ENCODE measurements around the gene RAB5B. TPM values are rescaled to one million over a fixed set of nuclear protein-coding genes. Genes with fewer than 3 reads are reported as not detected.
A peak's percentile ranks its signal among the peaks of the same experiment; 100 is the strongest.

RAB5B gene
- total RNA-seq, 1 donor from 2014 or later, result 111 TPM

GRCh38 chr12:55935738-55936151, 38.1 kb upstream of the RAB5B start:
- TF ChIP-seq CTCF (IDR thresholded peaks at IDR 0.05; ENCODE audit: borderline replicate concordance), result no peak
- no peaks in the 10 kb centered on the region for H3K36me3 ChIP-seq
- intact Hi-C loops (cut with micrococcal nuclease), result loop anchor here (5.0 to 10.0 kb wide), 2 partner anchors 111 to 198 kb away; partner anchors contain the start of gene DNAJC14
- peak overlapping the region; percentile 71 for H3K27ac ChIP-seq (replicated peaks)
- peak; percentile 54 for DNase-seq
- H3K4me1 ChIP-seq, result peaks cover 42% of the 10 kb centered on the region
- no peaks in the 10 kb centered on the region for H3K9me3 ChIP-seq (replicated peaks)
- no peaks in the 10 kb centered on the region for H3K27me3 ChIP-seq (ENCODE audit: low read depth)
- H3K4me3 ChIP-seq, result peak overlapping the region; percentile 55

- peaks cover 8% of the 10 kb centered on the region for H3K36me3 ChIP-seq
- H3K27ac ChIP-seq (replicated peaks), result no peak overlapping the region
- intact Hi-C loops (cut with micrococcal nuclease), result loop anchor here (5.0 to 10.0 kb wide), 2 partner anchors 113 to 201 kb away; partner anchors contain the start of gene DNAJC14
- H3K27me3 ChIP-seq (ENCODE audit: low read depth), result no peaks in the 10 kb centered on the region
- TF ChIP-seq CTCF (IDR thresholded peaks at IDR 0.05; ENCODE audit: borderline replicate concordance), result no peak
- DNase-seq, result no peak
- H3K9me3 ChIP-seq (replicated peaks), result no peaks in the 10 kb centered on the region
- H3K4me1 ChIP-seq, result peaks cover 23% of the 10 kb centered on the region
- no peak overlapping the region for H3K4me3 ChIP-seq
Measured at GRCh38 chr12:55937981-55938380, 35.9 kb upstream of the RAB5B start.

GRCh38 chr12:55938826-55939501, 34.9 kb upstream of the RAB5B start:
- Histone ChIP-seq H3K4me1 (peaks cover 16% of the 10 kb centered on the region), H3K9me3 (replicated peaks) (no peaks in the 10 kb centered on the region), H3K27ac (replicated peaks) (no peak overlapping the region), H3K36me3 (peaks cover 8% of the 10 kb centered on the region), H3K27me3 (ENCODE audit: low read depth) (no peaks in the 10 kb centered on the region), H3K4me3 (no peak overlapping the region)
- DNase-seq, result no peak
- TF ChIP-seq CTCF (IDR thresholded peaks at IDR 0.05; ENCODE audit: borderline replicate concordance), result no peak
- intact Hi-C loops (cut with micrococcal nuclease), result loop anchor here (5.0 to 10.0 kb wide), 2 partner anchors 114 to 202 kb away; partner anchors contain the start of gene DNAJC14

- peak overlapping the region; percentile 49 for H3K4me3 ChIP-seq
- peak; percentile 81 for DNase-seq
- intact Hi-C loops (cut with micrococcal nuclease), result no loop called here
Measured at GRCh38 chr12:55940065-55940732, 33.7 kb upstream of the RAB5B start.

GRCh38 chr12:55942055-55942454, 31.8 kb upstream of the RAB5B start:
- intact Hi-C loops (cut with micrococcal nuclease), result no loop called here
- TF ChIP-seq CTCF (IDR thresholded peaks at IDR 0.05; ENCODE audit: borderline replicate concordance), result no peak
- Histone ChIP-seq H3K9me3 (replicated peaks) (no peaks in the 10 kb centered on the region), H3K27ac (replicated peaks) (no peak overlapping the region), H3K36me3 (peaks cover 18% of the 10 kb centered on the region), H3K4me1 (peaks cover 8% of the 10 kb centered on the region), H3K27me3 (ENCODE audit: low read depth) (no peaks in the 10 kb centered on the region), H3K4me3 (no peak overlapping the region)
- no peak for DNase-seq

More at GRCh38 chr12:55940065-55940732, 33.7 kb upstream of the RAB5B start:
- Histone ChIP-seq H3K27ac (replicated peaks) (no peak overlapping the region), H3K9me3 (replicated peaks) (no peaks in the 10 kb centered on the region), H3K36me3 (peaks cover 12% of the 10 kb centered on the region), H3K27me3 (ENCODE audit: low read depth) (no peaks in the 10 kb centered on the region), H3K4me1 (peaks cover 11% of the 10 kb centered on the region)
- peak; percentile 96 for TF ChIP-seq CTCF (IDR thresholded peaks at IDR 0.05; ENCODE audit: borderline replicate concordance)
